ENCODE measurements around the gene FXYD7. TPM values are rescaled to one million over a fixed set of nuclear protein-coding genes. Genes with fewer than 3 reads are reported as not detected.
A peak's percentile ranks its signal among the peaks of the same experiment; 100 is the strongest.

FXYD7 gene
- total and polyA plus RNA-seq, 9 of the 15 experiments (the other 6 are each of a cell fraction or from before 2014, with no cell fraction given): 0.10 to 0.80 (median 0.31) TPM; not detected in 3

- TF ChIP-seq TRIM25 (IDR thresholded peaks at IDR 0.05; ENCODE audit: borderline replicate concordance): no peak
- TF ChIP-seq PYGO2 (tag; IDR thresholded peaks at IDR 0.05): peak; percentile 95
- no peak for TF ChIP-seq MAFF (IDR thresholded peaks at IDR 0.05; ENCODE audit: low read length)
- peak; percentile 61; the same call in 1 of the 2 replicates for TF ChIP-seq E2F3 (CRISPR knock-in tag; IDR thresholded peaks at IDR 0.05)
- TF ChIP-seq ZBTB12 (CRISPR knock-in tag; IDR thresholded peaks at IDR 0.05): peak; percentile 73
- TF ChIP-seq DEAF1 (CRISPR knock-in tag; IDR thresholded peaks at IDR 0.05): peak; percentile 33; the same call in 1 of the 2 replicates
- TF ChIP-seq ZBTB17 (CRISPR knock-in tag; IDR thresholded peaks at IDR 0.05): peak; percentile 69
- no peak for TF ChIP-seq JUND (IDR thresholded peaks at IDR 0.05; ENCODE audit: borderline replicate concordance, low read depth, low read length)
- TF ChIP-seq JUND (tag; IDR thresholded peaks at IDR 0.05; ENCODE audit: borderline replicate concordance, low read depth, low read length): peak; percentile 44; the same call in 1 of the 3 replicates
- TF ChIP-seq ZNF134 (CRISPR knock-in tag; conservative IDR thresholded peaks at IDR 0.05): peak; percentile 57; the same call in 1 of the 2 replicates
- TF ChIP-seq ARID2 (IDR thresholded peaks at IDR 0.05): no peak
- TF ChIP-seq ZNF253 (CRISPR knock-in tag; conservative IDR thresholded peaks at IDR 0.05): no peak
- no peak for TF ChIP-seq KLF16 (IDR thresholded peaks at IDR 0.05)
- peak; percentile 66; the same call in 1 of the 2 replicates for TF ChIP-seq SMAD3 (CRISPR knock-in tag; conservative IDR thresholded peaks at IDR 0.05)
- no peak; the same call in 1 of the 2 replicates for TF ChIP-seq ZNF589 (CRISPR knock-in tag; IDR thresholded peaks at IDR 0.05; ENCODE audit: low read depth)
- 0 out of 2 replicates have a peak, but pooled peaks have one; percentile 25 for TF ChIP-seq RHOXF2B (CRISPR knock-in tag; conservative IDR thresholded peaks at IDR 0.05)
- no peak for TF ChIP-seq ZNF282 (CRISPR knock-in tag; IDR thresholded peaks at IDR 0.05)
- peak; percentile 23; the same call in 1 of the 2 replicates for TF ChIP-seq ZNF197 (CRISPR knock-in tag; IDR thresholded peaks at IDR 0.05; ENCODE audit: low read depth)
- TF ChIP-seq ZNF830 (CRISPR knock-in tag; IDR thresholded peaks at IDR 0.05): peak; percentile 92
- peak in 1 of 2 experiments; percentile 33; a peak in 2 of 4 replicates for TF ChIP-seq FOXK2 (conservative IDR thresholded peaks at IDR 0.05 in 1 of 2, IDR thresholded peaks at IDR 0.05 in 1 of 2; ENCODE audit: low read depth in 2 of 2)
- TF ChIP-seq ZNF174 (CRISPR knock-in tag; IDR thresholded peaks at IDR 0.05): peak; percentile 56; the same call in 1 of the 2 replicates
- peak; percentile 67; the same call in 1 of the 2 replicates for TF ChIP-seq ZBTB34 (CRISPR knock-in tag; IDR thresholded peaks at IDR 0.05)
- TF ChIP-seq CTBP1 (IDR thresholded peaks at IDR 0.05; ENCODE audit: borderline replicate concordance): peak; percentile 30; the same call in 1 of the 2 replicates
Measured at GRCh38 chr19:35165200-35166058, 22.4 kb downstream of the FXYD7 start (continued).
